K562 (cell line): Measurements from ENCODE around the gene CCDC137. TPM values are rescaled to one million over a fixed set of nuclear protein-coding genes. Genes with fewer than 3 reads are reported as not detected.

ENCODE experiments used
- ATAC-seq: fragments of 200-7000 bp; cut with Tn5 transposase; 3 replicates; pipeline ENCODE4 v1.9.1; 2020; ENCODE audit warnings: moderate library complexity
- BruUV-seq: library from RNA; stranded (reverse); fragments of 400-500 nt; replicated peaks from 2 replicates; lab custom pipeline; 2021; lab: Mats Ljungman, UMichigan
- CTCF ChIA-PET: fragments of 300-600 bp; formaldehyde crosslinking; extraction: SDS; loops from one replicate; lab custom pipeline; 2021; ENCODE audit warnings: low intra/inter-chr PET ratio; lab: Yijun Ruan, JAX
- POLR2A ChIA-PET: fragments of 300-600, 350-650 bp; sonication (Branson Sonifier 250); formaldehyde crosslinking; extraction: SDS; loops from one replicate; lab custom pipeline; 2021; ENCODE audit warnings: antibody characterized with exemption, inconsistent platforms; lab: Yijun Ruan, JAX
- DNase-seq, 4 experiments: peaks; one replicate each; pipeline versions ENCODE4 v3.0.0 to v3.0.0-alpha.2; 2011 to 2018; ENCODE audit warnings: low spot score in 3 of 4, mixed read lengths in 3 of 4; ENCODE audit errors: extremely low read depth in 1 of 4
- FAIRE-seq: peaks from 2 replicates; lab custom pipeline; 2011; peaks lifted over from hg19 to GRCh38; lab: Jason Lieb, UNC
- H2AFZ ChIP-seq: 2 replicates; pipeline ENCODE4 v1.6.0; 2011; ENCODE audit warnings: low read depth, low read length, control low read depth, inconsistent platforms
- H3K27ac ChIP-seq: fragments of 200-600 bp; 3 replicates; pipeline ENCODE4 v1.8.0; 2011; ENCODE audit warnings: low read depth, mild to moderate bottlenecking, control low read depth, inconsistent platforms, low read length, moderate library complexity, mixed read lengths; ENCODE audit errors: extremely low read depth
- H3K27me3 ChIP-seq, 2 experiments: fragments of 300-600 bp in 1 of 2; 2 replicates in 1 of 2; 3 replicates in 1 of 2; pipeline versions ENCODE4 v1.6.0 to v1.8.0; 2011; ENCODE audit warnings: inconsistent platforms in 2 of 2, low read length in 2 of 2, mild to moderate bottlenecking in 1 of 2, mixed read lengths in 1 of 2, moderate library complexity in 1 of 2; ENCODE audit not compliant: control insufficient read depth in 2 of 2, insufficient read depth in 2 of 2
- H3K36me3 ChIP-seq: fragments of 300-600 bp; 3 replicates; pipeline ENCODE4 v1.8.0; 2011; ENCODE audit warnings: mild to moderate bottlenecking, low read length, inconsistent platforms; ENCODE audit not compliant: control insufficient read depth, insufficient read depth
- H3K4me1 ChIP-seq, 2 experiments: fragments of 200-600 bp in 1 of 2; replicated peaks in 1 of 2; 2 replicates in 1 of 2; 3 replicates in 1 of 2; pipeline versions ENCODE4 v1.5.1 to v1.8.0; 2011; ENCODE audit warnings: inconsistent platforms in 2 of 2, low read length in 2 of 2, mild to moderate bottlenecking in 1 of 2, mixed read lengths in 1 of 2, moderate library complexity in 1 of 2; ENCODE audit not compliant: control insufficient read depth in 2 of 2, insufficient read depth in 2 of 2
- H3K4me2 ChIP-seq: 2 replicates; pipeline ENCODE4 v1.6.1; 2011; ENCODE audit warnings: low read length, control low read depth, inconsistent platforms, mixed read lengths; ENCODE audit not compliant: insufficient read depth
- H3K4me3 ChIP-seq: fragments of 200-600 bp; sonication (generic), shearing (Covaris generic); 2 replicates; pipeline ENCODE4 v1.5.1; 2016; ENCODE audit warnings: control low read depth, inconsistent platforms
- H3K79me2 ChIP-seq: fragments of 200-600 bp; 3 replicates; pipeline ENCODE4 v1.8.0; 2011; ENCODE audit warnings: low read length, inconsistent platforms; ENCODE audit not compliant: control insufficient read depth, insufficient read depth
- H3K9ac ChIP-seq, 2 experiments: 2 replicates each; pipeline versions ENCODE4 v1.6.0 to v1.6.1; 2011; ENCODE audit warnings: low read depth in 2 of 2, low read length in 2 of 2, control low read depth in 1 of 2, inconsistent platforms in 1 of 2, mild to moderate bottlenecking in 1 of 2, mixed read lengths in 1 of 2; ENCODE audit not compliant: insufficient read depth in 1 of 2
- H3K9me1 ChIP-seq: one replicate; pipeline ENCODE4 v1.6.0; 2011; ENCODE audit warnings: inconsistent platforms, mild to moderate bottlenecking, low read length, moderate library complexity; ENCODE audit not compliant: control insufficient read depth, insufficient read depth
- H3K9me3 ChIP-seq: replicated peaks from 2 replicates; pipeline ENCODE4 v1.5.1; 2011; ENCODE audit warnings: low read depth, low read length, inconsistent platforms; ENCODE audit not compliant: control insufficient read depth, insufficient read depth
- H4K20me1 ChIP-seq: replicated peaks from 2 replicates; pipeline ENCODE4 v1.6.1; 2011; ENCODE audit warnings: low read length, inconsistent platforms, mixed read lengths; ENCODE audit not compliant: control insufficient read depth, insufficient read depth
- ARID2 ChIP-seq: fragments of 450-650 bp; IDR thresholded peaks from 2 replicates; pipeline ENCODE4 v1.6.1; 2017; ENCODE audit warnings: antibody characterized with exemption, mild to moderate bottlenecking
- ILK ChIP-seq: fragments of 450-650 bp; IDR thresholded peaks from 2 replicates; pipeline ENCODE4 v1.6.1; 2016; ENCODE audit warnings: missing genetic modification characterization, low read depth, mild to moderate bottlenecking, missing compliant biosample characterization, moderate library complexity, borderline replicate concordance
- PHF20 ChIP-seq: fragments of 450-650 bp; IDR thresholded peaks from 2 replicates; pipeline ENCODE4 v1.6.1; 2018; ENCODE audit not compliant: partially characterized antibody
- PHF8 ChIP-seq: fragments of 200-600 bp; sonication (generic); IDR thresholded peaks from 2 replicates; pipeline ENCODE4 v1.6.1; 2012; ENCODE audit warnings: mixed run types, mild to moderate bottlenecking, inconsistent platforms, low read length, moderate library complexity, borderline replicate concordance
- POLR2H ChIP-seq: IDR thresholded peaks from 2 replicates; pipeline ENCODE4 v1.6.1; 2016; ENCODE audit warnings: missing genetic modification characterization, low read depth, mild to moderate bottlenecking, control low read depth, missing compliant biosample characterization, moderate library complexity
- PRMT5 ChIP-seq: sonication (generic); formaldehyde crosslinking; IDR thresholded peaks from 2 replicates; pipeline ENCODE4 v1.5.0; 2020; ENCODE audit warnings: missing genetic modification reagents
- PTTG1 ChIP-seq: fragments of 450-650 bp; IDR thresholded peaks from 2 replicates; pipeline ENCODE4 v1.6.1; 2016; ENCODE audit warnings: low read depth, mild to moderate bottlenecking, missing genetic modification characterization, missing compliant biosample characterization
- RBM17 ChIP-seq: fragments of 200-400 bp; formaldehyde crosslinking; IDR thresholded peaks from 2 replicates; pipeline ENCODE4 v1.6.1; 2017; ENCODE audit warnings: low read depth, mild to moderate bottlenecking, low read length, borderline replicate concordance
- SMARCA5 ChIP-seq: fragments of 450-650 bp; IDR thresholded peaks from 2 replicates; pipeline ENCODE4 v1.6.1; 2016
- ZBTB1 ChIP-seq: sonication (generic); formaldehyde crosslinking; IDR thresholded peaks from 2 replicates; pipeline ENCODE4 v1.8.1; 2023; ENCODE audit warnings: missing genetic modification reagents, low read depth, mild to moderate bottlenecking, borderline replicate concordance
- ZNF696 ChIP-seq: fragments of 250-450 bp; sonication (Bioruptor Pico); conservative IDR thresholded peaks from 2 replicates; pipeline ENCODE4 v1.4.0; 2020; ENCODE audit warnings: mild to moderate bottlenecking, moderate library complexity
- WGBS: fragments of 100-300 bp; shearing (Covaris generic); methylation state at CpG from one replicate; pipeline ENCODE4 v1.1.6; 2016; ENCODE audit warnings: low coverage, mixed read lengths; ENCODE audit not compliant: insufficient coverage; ENCODE audit errors: missing lambda C conversion rate; 5-methylcytosine and 5-hydroxymethylcytosine counted together
- in situ Hi-C: fragments of 300-500 bp; cut with MboI; formaldehyde crosslinking; loops from 4 replicates; pipeline ENCODE4 v1.15.0; 2018; ENCODE audit warnings: inconsistent platforms, mixed read lengths
- intact Hi-C: fragments of 100-400 bp; cut with micrococcal nuclease; formaldehyde crosslinking; loops from 2 replicates; pipeline ENCODE4 v1.14.2; 2022
- polyA plus RNA-seq, 8 experiments: library from polyadenylated mRNA; depleted of rRNA in 4 of 8; stranded (reverse) in 5 of 8; unstranded in 3 of 8; fragments of >200 nt; fragmentation: Nextera tagmentation in 2 of 8; fragmentation: Illumina TruSeq in 1 of 8; extraction: Ambion mirVana in 2 of 8; extraction: Trizol in 1 of 8; gene quantifications; 2 replicates each; pipeline versions ENCODE4 v1.2.1 to v1.2.3, GENCODE V29; 2011 to 2014; ENCODE audit warnings: inconsistent platforms in 1 of 8, missing spikeins in 1 of 8
- total RNA-seq, 7 experiments: library from RNA; depleted of rRNA in 6 of 7; stranded (reverse); fragments of >200 nt in 6 of 7; fragmentation: Illumina TruSeq in 2 of 7; extraction: Trizol in 2 of 7; gene quantifications; 2 replicates each; pipeline versions ENCODE4 v1.2.1 to v1.2.3, GENCODE V29; 2011 to 2021; ENCODE audit warnings: low replicate concordance in 1 of 7
- TF ChIP-seq, protein P1 (sequence below), 2 experiments: fragments of 450-650 bp; IDR thresholded peaks; 2 replicates each; pipeline ENCODE4 v1.6.1; 2016; ENCODE audit warnings: mild to moderate bottlenecking in 2 of 2, borderline replicate concordance in 1 of 2, low read depth in 1 of 2, moderate library complexity in 1 of 2
- TF ChIP-seq, protein P2 (sequence below): fragments of 250-450 bp; sonication (Bioruptor Pico); IDR thresholded peaks from 2 replicates; pipeline ENCODE4 v1.8.0; 2021; ENCODE audit warnings: moderate library complexity, mild to moderate bottlenecking, inconsistent platforms

Gene CCDC137
- total and polyA plus RNA-seq, 9 of the 15 experiments (the other 6 are each of a cell fraction or from before 2014, with no cell fraction given) = 2.3 to 68.1 (median 38.3) TPM

DNA sequence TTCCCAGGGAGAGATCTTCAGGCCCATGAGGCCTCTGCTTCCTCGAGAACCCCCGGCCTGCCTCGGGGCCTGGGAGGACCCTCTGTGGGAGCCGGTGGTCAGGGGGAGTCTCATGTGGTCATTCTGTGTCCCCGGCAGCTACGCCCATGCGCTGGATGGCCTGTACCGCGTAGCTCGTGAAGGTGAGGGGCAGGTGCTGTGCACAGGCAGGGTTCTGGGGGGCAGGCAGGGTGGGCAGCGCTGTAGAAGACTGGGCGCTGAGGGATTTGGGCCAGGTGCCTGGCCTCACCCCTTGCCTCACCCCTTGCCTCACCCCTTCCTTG is 50.1 kb downstream of the CCDC137 start:
- no peaks in the 10 kb centered on the region for H3K9me3 ChIP-seq
- TF ChIP-seq RBM17 (no peak), SMARCA5 (no peak), PHF20 (no peak), ARID2 (no peak), PRMT5 (CRISPR knock-in tag) (no peak), PHF8 (no peak), ILK (tag) (no peak), ZBTB1 (CRISPR knock-in tag) (no peak), POLR2H (tag) (no peak), ZNF696 (no peak), PTTG1 (tag) (no peak)
- TF ChIP-seq, protein P1, sequence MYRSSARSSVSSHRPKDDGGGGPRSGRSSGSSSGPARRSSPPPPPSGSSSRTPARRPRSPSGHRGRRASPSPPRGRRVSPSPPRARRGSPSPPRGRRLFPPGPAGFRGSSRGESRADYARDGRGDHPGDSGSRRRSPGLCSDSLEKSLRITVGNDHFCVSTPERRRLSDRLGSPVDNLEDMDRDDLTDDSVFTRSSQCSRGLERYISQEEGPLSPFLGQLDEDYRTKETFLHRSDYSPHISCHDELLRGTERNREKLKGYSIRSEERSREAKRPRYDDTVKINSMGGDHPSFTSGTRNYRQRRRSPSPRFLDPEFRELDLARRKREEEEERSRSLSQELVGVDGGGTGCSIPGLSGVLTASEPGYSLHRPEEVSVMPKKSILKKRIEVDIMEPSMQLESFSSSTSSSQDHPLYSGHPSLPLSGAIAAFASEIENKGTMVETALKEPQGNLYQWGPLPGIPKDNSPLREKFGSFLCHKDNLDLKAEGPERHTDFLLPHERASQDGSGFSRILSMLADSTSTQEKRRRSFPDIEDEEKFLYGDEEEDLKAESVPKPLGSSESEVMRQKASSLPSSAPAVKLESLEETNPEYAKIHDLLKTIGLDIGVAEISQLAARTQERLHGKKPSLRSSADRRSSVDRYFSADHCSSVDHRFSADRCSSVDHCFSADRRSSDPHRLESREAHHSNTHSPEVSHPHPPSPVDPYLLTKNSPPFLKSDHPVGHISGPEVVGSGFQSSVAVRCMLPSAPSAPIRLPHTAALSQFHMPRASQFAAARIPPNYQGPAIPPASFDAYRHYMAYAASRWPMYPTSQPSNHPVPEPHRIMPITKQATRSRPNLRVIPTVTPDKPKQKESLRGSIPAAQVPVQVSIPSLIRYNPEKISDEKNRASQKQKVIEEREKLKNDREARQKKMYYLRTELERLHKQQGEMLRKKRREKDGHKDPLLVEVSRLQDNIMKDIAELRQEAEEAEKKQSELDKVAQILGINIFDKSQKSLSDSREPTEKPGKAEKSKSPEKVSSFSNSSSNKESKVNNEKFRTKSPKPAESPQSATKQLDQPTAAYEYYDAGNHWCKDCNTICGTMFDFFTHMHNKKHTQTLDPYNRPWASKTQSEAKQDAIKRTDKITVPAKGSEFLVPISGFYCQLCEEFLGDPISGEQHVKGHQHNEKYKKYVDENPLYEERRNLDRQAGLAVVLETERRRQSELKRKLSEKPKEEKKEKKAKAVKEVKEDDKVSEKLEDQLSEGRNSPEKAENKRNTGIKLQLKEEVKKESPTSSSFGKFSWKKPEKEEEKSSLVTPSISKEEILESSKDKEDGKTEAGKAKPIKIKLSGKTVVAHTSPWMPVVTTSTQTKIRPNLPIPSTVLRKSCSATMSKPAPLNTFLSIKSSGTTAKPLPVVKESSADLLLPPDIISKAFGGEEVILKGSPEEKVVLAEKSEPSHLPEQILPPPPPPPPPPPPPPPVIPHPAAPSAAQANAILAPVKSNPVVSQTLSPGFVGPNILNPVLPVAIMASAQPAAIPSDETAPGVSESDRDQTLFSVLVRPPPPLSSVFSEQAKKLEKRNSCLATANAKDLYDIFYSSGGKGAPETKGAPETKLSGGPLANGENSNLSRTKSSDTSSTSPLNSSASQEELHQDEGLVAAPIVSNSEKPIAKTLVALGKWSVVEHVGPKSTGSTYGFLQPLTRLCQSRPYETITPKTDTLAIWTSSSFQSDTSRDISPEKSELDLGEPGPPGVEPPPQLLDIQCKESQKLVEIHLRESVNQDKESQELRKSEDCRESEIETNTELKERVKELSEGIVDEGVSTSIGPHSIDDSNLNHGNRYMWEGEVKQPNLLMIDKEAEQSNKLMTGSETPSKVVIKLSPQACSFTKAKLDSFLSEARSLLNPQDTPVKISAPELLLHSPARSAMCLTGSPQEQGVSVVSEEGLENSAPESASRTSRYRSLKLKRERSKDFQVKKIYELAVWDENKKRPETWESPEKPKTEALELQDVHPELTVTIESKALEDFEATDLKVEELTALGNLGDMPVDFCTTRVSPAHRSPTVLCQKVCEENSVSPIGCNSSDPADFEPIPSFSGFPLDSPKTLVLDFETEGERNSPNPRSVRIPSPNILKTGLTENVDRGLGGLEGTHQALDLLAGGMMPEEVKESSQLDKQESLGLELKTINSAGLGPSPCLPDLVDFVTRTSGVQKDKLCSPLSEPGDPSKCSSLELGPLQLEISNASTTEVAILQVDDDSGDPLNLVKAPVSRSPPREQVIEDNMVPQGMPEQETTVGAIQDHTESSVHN (IDR thresholded peaks at IDR 0.05; ENCODE audit: borderline replicate concordance in 1 of 2, low read depth in 1 of 2) = no peak
- TF ChIP-seq, protein P2, sequence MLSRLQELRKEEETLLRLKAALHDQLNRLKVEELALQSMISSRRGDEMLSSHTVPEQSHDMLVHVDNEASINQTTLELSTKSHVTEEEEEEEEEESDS (CRISPR knock-in tag) = no peak
- no peaks in the 10 kb centered on the region for H3K27me3 ChIP-seq
- intact Hi-C loops = no loop called here
- 90% methylated on average over 5 of the region's 12 CpGs for WGBS
- H3K79me2 ChIP-seq = peaks cover 35% of the 10 kb centered on the region
- no peak overlapping the region for H3K9ac ChIP-seq
- no peak overlapping the region for H3K4me2 ChIP-seq
- no peak overlapping the region for H2AFZ ChIP-seq
- in situ Hi-C loops = no loop called here
- no peaks in the 10 kb centered on the region for H3K9me1 ChIP-seq
- ChIA-PET POLR2A (interaction anchor here (1.4 kb wide), 1 partner anchor 11 kb away, joined by 5 read pairs; no protein-coding TSS in a partner anchor), CTCF (no interaction called here)
- peaks cover 12% of the 10 kb centered on the region for H4K20me1 ChIP-seq
- no peak for DNase-seq
- H3K4me3 ChIP-seq = no peak overlapping the region
- no peak overlapping the region for H3K27ac ChIP-seq
- H3K4me1 ChIP-seq = peaks cover 12 to 83% of the 10 kb centered on the region in 2 experiments
- H3K36me3 ChIP-seq = peaks cover 64% of the 10 kb centered on the region; the same call in 1 of the 3 replicates
- no TSS peak for BruUV-seq
- no peak for FAIRE-seq
- ATAC-seq = no peak
